Measurements from ENCODE around the gene GLP1R.

DNA sequence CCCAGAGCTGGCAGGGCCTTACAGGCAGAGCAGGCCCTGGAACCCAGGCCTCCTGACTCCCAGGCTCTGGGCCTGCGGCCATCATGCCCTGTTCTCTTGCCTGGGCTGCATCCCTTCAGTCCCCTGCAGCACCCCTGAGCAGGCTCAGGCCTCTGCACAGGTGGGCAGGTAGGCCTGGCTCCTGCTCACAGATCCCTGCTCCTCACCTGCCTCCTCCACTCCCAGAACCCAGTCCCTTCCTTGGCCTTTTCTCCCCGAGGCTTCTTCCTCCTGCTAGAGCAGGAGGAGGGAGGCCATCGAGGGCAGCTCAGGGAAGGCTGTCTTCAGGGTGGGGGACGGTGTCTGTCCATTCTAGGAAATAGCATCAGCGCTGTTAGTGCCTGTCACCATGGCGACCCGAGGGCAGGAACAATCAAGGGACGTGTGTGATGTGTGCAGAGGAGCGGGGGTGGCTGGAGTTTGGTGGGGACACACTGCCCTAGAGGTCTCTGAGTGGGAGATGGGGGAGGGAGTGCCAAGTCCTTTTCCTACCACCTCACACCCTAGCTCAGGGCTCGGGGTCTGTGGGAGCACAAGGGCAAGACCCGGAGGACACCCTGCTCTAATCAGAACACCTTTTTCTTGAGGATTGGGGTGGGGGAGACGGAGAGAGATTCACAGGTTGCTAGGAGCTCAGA is 26.6 kb downstream of the GLP1R start:
- TF ChIP-seq CTCF (conservative IDR thresholded peaks at IDR 0.05; ENCODE audit: low read depth, low read length), result no peak
- TF ChIP-seq EZH2 (IDR thresholded peaks at IDR 0.05; ENCODE audit: low read length, unreplicated experiment), result no peak
- TF ChIP-seq EZH2phosphoT487 (IDR thresholded peaks at IDR 0.05; ENCODE audit: borderline replicate concordance, low read length), result no peak
